IMR-90 (cell line): ENCODE results near the gene ZNF639.

ENCODE experiments used
- BHLHE40 ChIP-seq: fragments of 150-350 bp; IDR thresholded peaks from 2 replicates; pipeline ENCODE4 v1.6.1; 2016; ENCODE audit warnings: mild to moderate bottlenecking, low read depth, low read length
- CEBPB ChIP-seq: IDR thresholded peaks from 2 replicates; pipeline ENCODE4 v1.6.1; 2012; ENCODE audit warnings: low read depth, low read length, improper control_type of control experiment
- FOS ChIP-seq: fragments of 150-350 bp; IDR thresholded peaks from 2 replicates; pipeline ENCODE4 v1.6.1; 2016; ENCODE audit warnings: low read depth, low read length
- MAZ ChIP-seq: IDR thresholded peaks from 2 replicates; pipeline ENCODE4 v1.6.1; 2012; ENCODE audit warnings: low read depth, mild to moderate bottlenecking, low read length, improper control_type of control experiment, moderate library complexity, borderline replicate concordance
- MXI1 ChIP-seq: IDR thresholded peaks from 2 replicates; pipeline ENCODE4 v1.6.1; 2012; ENCODE audit warnings: low read depth, mild to moderate bottlenecking, low read length, moderate library complexity, borderline replicate concordance
- NFE2L2 ChIP-seq: fragments of 150-350 bp; IDR thresholded peaks from 2 replicates; pipeline ENCODE4 v1.6.1; 2016; ENCODE audit warnings: low read depth, mild to moderate bottlenecking, low read length
- POLR2A ChIP-seq: IDR thresholded peaks from 2 replicates; pipeline ENCODE4 v1.6.1; 2012; ENCODE audit warnings: mild to moderate bottlenecking, low read depth, low read length
- RAD21 ChIP-seq: IDR thresholded peaks from 2 replicates; pipeline ENCODE4 v1.6.1; 2012; ENCODE audit warnings: low read length, improper control_type of control experiment
- RCOR1 ChIP-seq: IDR thresholded peaks from 2 replicates; pipeline ENCODE4 v1.6.1; 2012; ENCODE audit warnings: mild to moderate bottlenecking, low read length, improper control_type of control experiment; ENCODE audit not compliant: insufficient replicate concordance
- RFX5 ChIP-seq: IDR thresholded peaks from 2 replicates; pipeline ENCODE4 v1.8.0; 2012; ENCODE audit warnings: low read depth, mild to moderate bottlenecking, low read length, moderate library complexity
- TF ChIP-seq, protein P1 (sequence below): conservative IDR thresholded peaks from 2 replicates; pipeline ENCODE4 v1.5.1; 2012; ENCODE audit warnings: mild to moderate bottlenecking, low read depth, low read length, improper control_type of control experiment
- TF ChIP-seq, protein P2 (sequence below): fragments of 150-350 bp; IDR thresholded peaks from 2 replicates; pipeline ENCODE4 v1.6.1; 2017; ENCODE audit warnings: mild to moderate bottlenecking, antibody characterized with exemption, low read length, low read depth

DNA sequence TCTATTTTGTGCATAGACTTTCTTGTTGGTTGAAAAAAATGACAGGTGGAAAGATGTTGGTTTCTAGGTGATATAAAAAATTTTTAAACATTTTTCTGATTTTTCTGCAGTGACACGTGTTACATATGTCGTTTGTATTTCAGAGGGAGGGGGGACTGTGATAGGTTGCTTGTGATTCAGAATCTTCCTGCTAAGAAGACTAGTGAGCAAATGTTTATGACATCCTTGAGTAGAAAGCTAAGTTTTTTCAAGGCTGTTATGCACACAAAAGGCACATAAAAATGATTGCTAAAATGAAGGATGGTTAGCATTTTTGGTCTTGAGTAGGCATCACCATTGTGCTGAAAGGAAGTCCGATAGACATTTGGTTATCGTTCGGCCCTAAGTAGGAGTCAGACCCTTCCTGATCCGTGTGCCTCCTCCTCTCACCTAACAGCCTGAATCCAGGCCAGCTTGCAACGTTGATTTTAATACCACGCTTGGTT, 1.5 kb downstream of the ZNF639 start:
- TF ChIP-seq, protein P1, sequence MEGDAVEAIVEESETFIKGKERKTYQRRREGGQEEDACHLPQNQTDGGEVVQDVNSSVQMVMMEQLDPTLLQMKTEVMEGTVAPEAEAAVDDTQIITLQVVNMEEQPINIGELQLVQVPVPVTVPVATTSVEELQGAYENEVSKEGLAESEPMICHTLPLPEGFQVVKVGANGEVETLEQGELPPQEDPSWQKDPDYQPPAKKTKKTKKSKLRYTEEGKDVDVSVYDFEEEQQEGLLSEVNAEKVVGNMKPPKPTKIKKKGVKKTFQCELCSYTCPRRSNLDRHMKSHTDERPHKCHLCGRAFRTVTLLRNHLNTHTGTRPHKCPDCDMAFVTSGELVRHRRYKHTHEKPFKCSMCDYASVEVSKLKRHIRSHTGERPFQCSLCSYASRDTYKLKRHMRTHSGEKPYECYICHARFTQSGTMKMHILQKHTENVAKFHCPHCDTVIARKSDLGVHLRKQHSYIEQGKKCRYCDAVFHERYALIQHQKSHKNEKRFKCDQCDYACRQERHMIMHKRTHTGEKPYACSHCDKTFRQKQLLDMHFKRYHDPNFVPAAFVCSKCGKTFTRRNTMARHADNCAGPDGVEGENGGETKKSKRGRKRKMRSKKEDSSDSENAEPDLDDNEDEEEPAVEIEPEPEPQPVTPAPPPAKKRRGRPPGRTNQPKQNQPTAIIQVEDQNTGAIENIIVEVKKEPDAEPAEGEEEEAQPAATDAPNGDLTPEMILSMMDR, result no peak
- no peak for TF ChIP-seq RCOR1
- no peak for TF ChIP-seq POLR2A
- no peak for TF ChIP-seq RFX5
- TF ChIP-seq RAD21, result no peak
- TF ChIP-seq, protein P2, sequence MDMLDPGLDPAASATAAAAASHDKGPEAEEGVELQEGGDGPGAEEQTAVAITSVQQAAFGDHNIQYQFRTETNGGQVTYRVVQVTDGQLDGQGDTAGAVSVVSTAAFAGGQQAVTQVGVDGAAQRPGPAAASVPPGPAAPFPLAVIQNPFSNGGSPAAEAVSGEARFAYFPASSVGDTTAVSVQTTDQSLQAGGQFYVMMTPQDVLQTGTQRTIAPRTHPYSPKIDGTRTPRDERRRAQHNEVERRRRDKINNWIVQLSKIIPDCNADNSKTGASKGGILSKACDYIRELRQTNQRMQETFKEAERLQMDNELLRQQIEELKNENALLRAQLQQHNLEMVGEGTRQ, result no peak
- TF ChIP-seq MXI1, result peak; percentile 54; the same call in 1 of the 2 replicates
- TF ChIP-seq CEBPB, result no peak
- no peak for TF ChIP-seq BHLHE40
- no peak for TF ChIP-seq FOS
- no peak for TF ChIP-seq MAZ
- TF ChIP-seq NFE2L2, result no peak
